ENCODE measurements around the gene KRT39. TPM values are rescaled to one million over a fixed set of nuclear protein-coding genes. Genes with fewer than 3 reads are reported as not detected.

KRT39 gene
- total RNA-seq, 1 experiment from 2014 or later, result not detected

Other genes starting within 250 kb of the KRT39 start
- gene KRT25, start 211.6 kb downstream of the KRT39 start, total RNA-seq (2014; rRNA removed; shearing (Covaris generic)), result not detected in 2 replicates
- not detected in 2 replicates for gene KRT26, start 194.7 kb downstream of the KRT39 start, total RNA-seq (2014; rRNA removed; shearing (Covaris generic))
- gene KRT27, start 184.4 kb downstream of the KRT39 start, total RNA-seq (2014; rRNA removed; shearing (Covaris generic)), result not detected in 2 replicates
- not detected in 2 replicates for gene KRT28, start 167.0 kb downstream of the KRT39 start, total RNA-seq (2014; rRNA removed; shearing (Covaris generic))
- gene KRT10, start 144.3 kb downstream of the KRT39 start, total RNA-seq (2014; rRNA removed; shearing (Covaris generic)), result 42.0 and 66.9 TPM in 2 replicates
- gene KRT12, start 99.7 kb downstream of the KRT39 start, total RNA-seq (2014; rRNA removed; shearing (Covaris generic)), result not detected in 2 replicates
- gene KRT20, start 81.7 kb downstream of the KRT39 start, total RNA-seq (2014; rRNA removed; shearing (Covaris generic)), result 0.17 TPM in 1 of 2 replicates, not detected in the other
- gene KRT23, start 29.3 kb downstream of the KRT39 start, total RNA-seq (2014; rRNA removed; shearing (Covaris generic)), result not detected in 2 replicates
- not detected in 2 replicates for gene KRT40, start 17.4 kb upstream of the KRT39 start, total RNA-seq (2014; rRNA removed; shearing (Covaris generic))
- gene KRTAP3-3, start 27.2 kb upstream of the KRT39 start, total RNA-seq (2014; rRNA removed; shearing (Covaris generic)), result 0.22 TPM in 1 of 2 replicates, not detected in the other
- not detected in 2 replicates for gene KRTAP3-2, start 33.0 kb upstream of the KRT39 start, total RNA-seq (2014; rRNA removed; shearing (Covaris generic))
- 0.64 and 0.71 TPM in 2 replicates for gene KRTAP3-1, start 42.2 kb upstream of the KRT39 start, total RNA-seq (2014; rRNA removed; shearing (Covaris generic))
- gene KRTAP1-5, start 60.3 kb upstream of the KRT39 start, total RNA-seq (2014; rRNA removed; shearing (Covaris generic)), result 3.2 and 5.7 TPM in 2 replicates
- not detected in 2 replicates for gene KRTAP1-4, start 63.2 kb upstream of the KRT39 start, total RNA-seq (2014; rRNA removed; shearing (Covaris generic))
- gene KRTAP1-3, start 67.9 kb upstream of the KRT39 start, total RNA-seq (2014; rRNA removed; shearing (Covaris generic)), result not detected in 2 replicates
- gene KRTAP1-1, start 74.5 kb upstream of the KRT39 start, total RNA-seq (2014; rRNA removed; shearing (Covaris generic)), result not detected in 2 replicates
- not detected in 2 replicates for gene KRTAP2-1, start 80.4 kb upstream of the KRT39 start, total RNA-seq (2014; rRNA removed; shearing (Covaris generic))
- not detected in 2 replicates for gene KRTAP2-2, start 88.3 kb upstream of the KRT39 start, total RNA-seq (2014; rRNA removed; shearing (Covaris generic))
- 0.34 and 3.2 TPM in 2 replicates for gene KRTAP2-3, start 93.2 kb upstream of the KRT39 start, total RNA-seq (2014; rRNA removed; shearing (Covaris generic))
- not detected in 2 replicates for gene KRTAP2-4, start 98.9 kb upstream of the KRT39 start, total RNA-seq (2014; rRNA removed; shearing (Covaris generic))
- gene KRTAP4-7, start 117.2 kb upstream of the KRT39 start, total RNA-seq (2014; rRNA removed; shearing (Covaris generic)), result not detected in 2 replicates
- gene KRTAP4-8, start 131.2 kb upstream of the KRT39 start, total RNA-seq (2014; rRNA removed; shearing (Covaris generic)), result 0.10 TPM in 1 of 2 replicates, not detected in the other
- gene KRTAP4-16, start 135.3 kb upstream of the KRT39 start, total RNA-seq (2014; rRNA removed; shearing (Covaris generic)), result not detected in 2 replicates
- gene KRTAP4-9, start 138.4 kb upstream of the KRT39 start, total RNA-seq (2014; rRNA removed; shearing (Covaris generic)), result not detected in 2 replicates
- gene KRTAP4-11, start 151.4 kb upstream of the KRT39 start, total RNA-seq (2014; rRNA removed; shearing (Covaris generic)), result not detected in 2 replicates
- gene KRTAP4-12, start 157.2 kb upstream of the KRT39 start, total RNA-seq (2014; rRNA removed; shearing (Covaris generic)), result not detected in 2 replicates
- not detected in 2 replicates for gene KRTAP4-6, start 173.6 kb upstream of the KRT39 start, total RNA-seq (2014; rRNA removed; shearing (Covaris generic))
- not detected in 2 replicates for gene KRTAP4-5, start 182.9 kb upstream of the KRT39 start, total RNA-seq (2014; rRNA removed; shearing (Covaris generic))
- gene KRTAP4-4, start 193.8 kb upstream of the KRT39 start, total RNA-seq (2014; rRNA removed; shearing (Covaris generic)), result not detected in 2 replicates
- not detected in 2 replicates for gene KRTAP4-3, start 201.3 kb upstream of the KRT39 start, total RNA-seq (2014; rRNA removed; shearing (Covaris generic))
- gene KRTAP4-2, start 211.3 kb upstream of the KRT39 start, total RNA-seq (2014; rRNA removed; shearing (Covaris generic)), result not detected in 2 replicates
- not detected in 2 replicates for gene KRTAP4-1, start 218.0 kb upstream of the KRT39 start, total RNA-seq (2014; rRNA removed; shearing (Covaris generic))
- not detected in 2 replicates for gene KRTAP9-1, start 222.9 kb upstream of the KRT39 start, total RNA-seq (2014; rRNA removed; shearing (Covaris generic))